Left ventricle myocardium inferior (tissue), 1 donor: ENCODE measurements around the gene LYPD1. TPM values are rescaled to one million over a fixed set of nuclear protein-coding genes. Genes with fewer than 3 reads are reported as not detected.

Experiments used
- DNase-seq: peaks from one replicate; pipeline ENCODE4 v3.0.0-alpha.2; 2020
- H3K27ac ChIP-seq: fragments of 200-600 bp; replicated peaks from 2 replicates; pipeline ENCODE4 v1.8.0; 2021
- H3K27me3 ChIP-seq: fragments of 200-600 bp; 2 replicates; pipeline ENCODE4 v1.8.0; 2021; ENCODE audit warnings: low read depth
- H3K36me3 ChIP-seq: fragments of 200-600 bp; 2 replicates; pipeline ENCODE4 v1.8.0; 2021
- H3K4me1 ChIP-seq: fragments of 200-600 bp; 2 replicates; pipeline ENCODE4 v1.8.0; 2021
- H3K4me3 ChIP-seq: fragments of 200-600 bp; 2 replicates; pipeline ENCODE4 v1.8.0; 2021; ENCODE audit warnings: mild to moderate bottlenecking, moderate library complexity
- H3K9me3 ChIP-seq: fragments of 200-600 bp; replicated peaks from 2 replicates; pipeline ENCODE4 v1.8.0; 2021
- CTCF ChIP-seq: fragments of 200-600 bp; IDR thresholded peaks from 2 replicates; pipeline ENCODE4 v1.8.0; 2021; ENCODE audit warnings: antibody characterized with exemption, mild to moderate bottlenecking, borderline replicate concordance
- intact Hi-C: fragments of 100-400 bp; cut with micrococcal nuclease; formaldehyde crosslinking; loops from one replicate; pipeline ENCODE4 v1.11.0; 2022
- total RNA-seq: library from RNA; stranded (reverse); fragmentation: NEBNext Ultra II Directional; extraction: Animal tissue kit (Norgen Biotek cat#: 25700); gene quantifications from one replicate; pipeline ENCODE4 v1.2.1, GENCODE V29; 2021
- donor health status: DM: no; HTN: yes; CAD: no; lungs with severe emphysema.

The LYPD1 gene
- total RNA-seq, 1 donor from 2014 or later, result not detected

DNA sequence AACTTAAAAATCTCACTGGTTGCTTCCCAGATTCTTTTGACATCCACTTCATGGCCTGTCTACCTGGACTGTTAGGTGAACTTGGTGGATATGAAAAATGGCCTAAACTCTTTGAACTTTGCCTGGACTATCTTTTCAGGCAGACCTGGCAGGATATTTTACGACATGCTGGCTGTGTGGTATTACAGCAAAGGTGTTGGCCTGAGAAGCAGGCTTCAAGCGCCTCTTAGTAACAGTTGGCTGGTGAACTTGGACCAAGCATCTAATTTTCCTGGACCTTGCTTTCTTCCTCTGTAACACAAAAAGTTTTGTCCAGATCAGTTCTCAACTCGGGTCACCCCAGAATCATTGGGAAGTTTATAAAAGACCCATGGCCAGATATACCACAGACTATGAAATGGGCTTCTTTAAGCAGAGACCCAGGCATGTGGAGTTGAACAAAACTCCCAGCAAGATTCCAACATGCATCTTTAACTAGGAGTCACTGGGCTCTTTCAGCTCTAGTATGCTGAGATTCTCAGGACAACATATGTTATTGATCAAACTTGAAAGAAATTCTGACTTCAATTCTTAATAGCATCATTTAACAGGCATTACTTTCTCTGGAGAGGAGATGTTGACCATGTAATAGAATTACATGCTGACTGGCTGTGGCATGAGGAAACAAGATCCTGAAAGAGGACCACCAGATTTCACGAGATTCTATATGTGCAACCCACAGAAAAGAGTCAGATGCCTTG, 4.4 kb downstream of the LYPD1 start:
- Histone ChIP-seq H3K9me3 (no peaks in the 10 kb centered on the region), H3K36me3 (no peaks in the 10 kb centered on the region), H3K27ac (no peak overlapping the region), H3K4me1 (peaks cover 23% of the 10 kb centered on the region), H3K27me3 (peaks cover 99% of the 10 kb centered on the region), H3K4me3 (no peak overlapping the region)
- no peak for DNase-seq
- intact Hi-C loops, result no loop called here
- TF ChIP-seq CTCF, result no peak

DNA sequence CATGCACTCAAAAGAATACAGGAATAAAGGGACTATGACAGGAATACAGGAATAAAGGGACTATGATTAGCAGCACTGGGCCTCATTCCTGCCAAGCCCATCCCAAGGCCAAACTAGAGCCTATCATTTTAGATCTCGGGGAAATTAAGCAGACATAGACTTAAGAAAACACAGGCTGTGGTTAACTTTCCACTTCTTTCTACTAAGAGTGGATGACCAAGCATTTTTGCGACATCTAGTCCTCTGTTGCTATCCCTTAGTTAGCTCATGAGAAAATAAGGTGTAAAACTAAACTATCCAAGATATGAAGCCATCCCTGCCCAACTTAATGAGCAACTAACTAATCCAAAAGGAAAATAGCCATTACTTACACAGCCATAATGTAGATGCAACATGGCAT, 5.9 kb downstream of the LYPD1 start:
- no peak for DNase-seq
- peaks cover 8% of the 10 kb centered on the region for H3K4me1 ChIP-seq
- H3K36me3 ChIP-seq, result no peaks in the 10 kb centered on the region
- H3K27ac ChIP-seq, result no peak overlapping the region
- no peak overlapping the region for H3K4me3 ChIP-seq
- intact Hi-C loops, result no loop called here
- TF ChIP-seq CTCF, result no peak
- H3K9me3 ChIP-seq, result no peaks in the 10 kb centered on the region
- peaks cover 99% of the 10 kb centered on the region for H3K27me3 ChIP-seq

DNA sequence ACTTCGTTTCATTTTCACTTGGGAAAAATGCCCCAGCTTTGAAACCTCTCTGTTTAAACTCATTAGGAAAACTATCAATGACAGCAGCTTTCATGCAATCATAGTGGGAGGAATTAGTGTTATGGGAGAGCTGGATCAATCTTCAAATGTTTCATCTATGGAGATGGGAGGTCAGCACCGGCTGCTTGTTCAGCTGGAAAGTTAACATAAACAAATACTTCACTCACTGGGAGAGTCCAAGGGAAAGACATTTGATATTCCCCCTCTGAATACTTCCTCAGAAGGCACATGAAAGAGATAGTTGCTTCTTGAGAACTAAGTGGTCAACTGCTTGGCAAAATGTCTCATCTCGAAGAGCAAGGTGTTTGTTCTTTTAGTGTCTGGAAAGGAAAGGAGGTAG, 7.3 kb downstream of the LYPD1 start:
- Histone ChIP-seq H3K27me3 (peaks cover 86% of the 10 kb centered on the region), H3K4me3 (no peak overlapping the region), H3K9me3 (no peaks in the 10 kb centered on the region), H3K4me1 (no peaks in the 10 kb centered on the region), H3K27ac (no peak overlapping the region), H3K36me3 (no peaks in the 10 kb centered on the region)
- TF ChIP-seq CTCF, result no peak
- intact Hi-C loops, result no loop called here
- no peak for DNase-seq

DNA sequence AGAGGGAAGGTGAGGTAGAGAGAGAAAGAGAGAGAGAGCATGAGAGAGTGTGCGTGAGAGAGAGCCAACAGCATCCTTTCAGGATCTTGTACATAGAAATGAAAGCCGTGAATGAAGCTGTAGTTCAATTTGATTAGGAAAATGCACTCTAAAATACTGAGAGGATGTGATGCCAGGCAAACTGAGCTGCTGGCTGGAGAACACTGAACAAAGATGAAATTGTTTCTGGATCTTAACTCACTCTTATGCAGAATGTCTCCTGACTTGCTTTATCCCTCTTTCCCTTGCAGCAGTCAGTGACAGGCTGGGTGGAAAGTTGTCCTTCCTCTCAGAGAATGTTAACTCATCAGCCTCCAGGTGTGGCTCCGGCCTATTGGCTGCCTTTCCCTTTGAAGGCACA, 10.7 kb downstream of the LYPD1 start:
- H3K4me3 ChIP-seq, result no peak overlapping the region
- H3K36me3 ChIP-seq, result no peaks in the 10 kb centered on the region
- no peak for TF ChIP-seq CTCF
- intact Hi-C loops, result no loop called here
- no peak for DNase-seq
- H3K4me1 ChIP-seq, result no peaks in the 10 kb centered on the region
- H3K27me3 ChIP-seq, result peaks cover 52% of the 10 kb centered on the region
- no peaks in the 10 kb centered on the region for H3K9me3 ChIP-seq
- no peak overlapping the region for H3K27ac ChIP-seq

DNA sequence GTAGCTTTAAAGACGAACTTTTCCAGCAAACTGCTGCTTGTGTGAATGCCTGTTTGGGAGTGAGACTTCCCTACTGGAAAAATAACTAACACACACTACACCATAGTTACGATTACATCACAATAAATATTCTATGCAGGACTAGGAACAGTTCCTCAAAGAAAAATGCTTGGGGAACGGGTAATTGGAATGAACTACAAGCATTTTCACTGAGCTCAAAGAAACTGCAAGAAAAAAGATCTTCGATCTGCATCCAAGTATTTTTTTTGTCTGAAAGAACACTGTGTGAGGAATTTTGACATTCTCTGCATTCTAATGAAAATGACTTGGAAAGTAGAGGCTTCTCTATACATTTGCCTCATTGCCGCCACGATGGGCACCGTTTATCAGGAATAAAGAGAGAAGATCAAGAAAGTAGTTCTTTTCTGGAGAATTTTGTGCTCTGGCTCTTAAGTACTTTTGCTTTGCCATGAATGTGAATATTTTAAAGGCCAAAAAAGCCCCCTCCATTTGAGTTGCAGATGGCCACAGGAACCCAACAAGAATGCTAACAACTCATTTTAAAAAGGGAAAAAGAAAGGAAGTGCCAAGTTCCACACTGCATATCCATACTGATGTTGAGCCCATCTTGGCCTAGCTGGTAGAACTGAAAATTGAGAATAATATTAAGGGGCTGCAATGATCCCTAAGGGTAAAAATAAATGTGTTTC, 13.6 kb downstream of the LYPD1 start:
- Histone ChIP-seq H3K27me3 (peaks cover 24% of the 10 kb centered on the region), H3K9me3 (no peaks in the 10 kb centered on the region), H3K36me3 (no peaks in the 10 kb centered on the region), H3K4me3 (no peak overlapping the region), H3K27ac (no peak overlapping the region), H3K4me1 (no peaks in the 10 kb centered on the region)
- intact Hi-C loops, result no loop called here
- no peak for TF ChIP-seq CTCF
- no peak for DNase-seq
